Measurements from ENCODE around the gene ADD1.

ADD1 gene

DNA sequence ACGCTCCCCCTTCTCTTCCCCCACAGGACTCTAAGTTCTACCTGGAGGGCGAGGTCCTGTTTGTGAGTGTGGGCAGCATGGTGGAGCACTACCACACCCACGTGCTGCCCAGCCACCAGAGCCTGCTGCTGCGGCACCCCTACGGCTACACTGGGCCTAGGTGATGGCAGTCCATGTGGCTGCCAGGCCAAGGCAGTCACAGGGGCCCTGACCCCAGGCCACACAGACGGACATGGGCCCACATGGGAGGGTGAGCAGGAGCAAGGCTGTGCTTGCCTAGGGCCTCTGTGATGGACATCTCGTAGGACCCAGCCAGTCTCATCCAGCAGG is 10.0 kb upstream of the ADD1 start:
- H3K4me2 ChIP-seq: peak overlapping the region; percentile 85 to 97 (median 92); a peak in 21 of 22 replicates
- H3K4me3 ChIP-seq: no peak overlapping the region
- TF ChIP-seq Cebpa-rat (IDR thresholded peaks at IDR 0.05): no peak
- H3K4me1 ChIP-seq: peaks cover 89 to 93% (median 92%) of the 10 kb centered on the region in 10 experiments
- no peaks in the 10 kb centered on the region for H3K9me3 ChIP-seq (replicated peaks in 1 of 11)
- H3K9ac ChIP-seq: no peak overlapping the region
- H3K36me3 ChIP-seq: peaks cover 21 to 88% (median 64%) of the 10 kb centered on the region in 11 experiments
- H3K27me3 ChIP-seq: peaks cover 0 to 13% (median 0%) of the 10 kb centered on the region in 11 experiments; a peak in 3 of 22 replicates
- H3K27ac ChIP-seq: no peak overlapping the region
- peaks cover 63 to 100% (median 82%) of the 10 kb centered on the region in 11 experiments for H4K20me1 ChIP-seq

DNA sequence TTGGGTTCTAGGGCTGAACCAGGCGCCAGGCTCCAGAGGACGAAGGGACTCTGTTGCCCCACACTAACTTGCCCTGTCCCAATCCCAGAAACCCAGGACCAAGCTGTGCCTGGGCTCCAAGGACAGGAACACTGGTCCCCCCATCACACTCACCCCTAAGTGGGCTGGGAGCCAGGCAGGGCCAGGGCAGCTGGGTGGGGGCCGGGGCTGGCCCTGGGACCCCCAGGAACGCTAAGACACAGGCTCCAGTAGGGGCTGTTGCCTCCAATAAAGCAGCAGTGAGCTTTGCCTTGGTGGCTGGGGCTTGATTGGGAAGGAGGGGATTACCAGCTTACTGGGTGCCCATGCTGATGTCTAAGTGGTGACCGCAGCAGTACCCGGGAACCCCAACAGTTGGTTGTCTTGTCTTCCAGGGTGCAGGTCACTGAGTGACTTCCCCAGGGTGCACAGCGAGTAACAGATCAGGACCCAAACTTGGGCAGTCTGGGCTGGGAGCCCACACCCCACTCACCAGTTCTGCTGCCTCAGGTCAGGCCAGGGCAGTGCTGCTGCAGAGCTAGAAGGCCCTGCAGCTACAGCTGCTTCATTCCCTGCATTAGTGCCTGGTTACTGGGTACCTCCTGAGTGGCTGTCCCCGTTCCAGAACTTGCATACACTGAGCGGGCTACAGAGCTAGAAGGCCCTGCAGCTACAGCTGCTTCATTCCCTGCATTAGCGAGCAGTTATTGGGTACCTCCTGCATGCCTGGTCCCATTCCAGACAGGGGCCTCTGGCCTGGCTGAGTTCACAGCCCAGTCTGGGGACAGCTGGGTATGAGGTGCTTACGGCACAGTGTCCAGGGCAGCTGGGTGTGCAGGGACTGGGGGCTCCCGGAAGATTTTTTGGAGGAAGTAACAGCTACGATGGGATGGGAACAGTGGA is 9.4 kb upstream of the ADD1 start:
- Histone ChIP-seq H3K36me3 (peaks cover 16 to 88% (median 59%) of the 10 kb centered on the region in 11 experiments), H3K9me3 (replicated peaks in 1 of 11) (no peaks in the 10 kb centered on the region), H3K9ac (peak overlapping the region in 1 of 11 experiments; percentile 55; a peak in 1 of 22 replicates), H3K4me2 (peak overlapping the region; percentile 85 to 97 (median 92)), H3K4me1 (peaks cover 93 to 98% (median 95%) of the 10 kb centered on the region in 10 experiments), H3K27ac (no peak overlapping the region), H4K20me1 (peaks cover 61 to 99% (median 75%) of the 10 kb centered on the region in 11 experiments), H3K27me3 (peaks cover 0 to 13% (median 0%) of the 10 kb centered on the region in 11 experiments; a peak in 3 of 22 replicates), H3K4me3 (peak overlapping the region in 1 of 10 experiments; percentile 49; a peak in 2 of 20 replicates)
- no peak for TF ChIP-seq Cebpa-rat (IDR thresholded peaks at IDR 0.05)

DNA sequence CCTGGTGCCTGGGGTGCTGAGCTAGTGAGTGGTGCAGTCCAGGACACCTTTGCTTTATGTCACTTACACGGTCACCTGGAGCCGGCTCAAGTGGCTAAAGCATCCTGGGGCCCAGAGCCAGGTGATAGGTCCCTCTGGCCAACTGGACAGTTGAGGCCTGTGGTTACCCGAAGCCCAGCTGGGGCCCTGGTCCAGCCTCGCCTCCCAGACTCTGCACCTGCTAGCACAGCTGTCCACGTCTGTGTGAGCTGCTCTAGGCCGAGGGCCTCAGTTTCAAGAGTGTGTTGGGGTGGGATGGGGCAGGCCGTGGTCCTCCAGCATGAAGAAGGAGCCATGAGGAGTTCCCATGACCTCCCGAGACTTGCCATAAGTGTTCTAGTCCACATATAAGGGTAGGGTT is 7.7 kb upstream of the ADD1 start:
- Histone ChIP-seq H3K4me1 (peaks cover 78 to 84% (median 80%) of the 10 kb centered on the region in 10 experiments), H3K4me2 (peak overlapping the region; percentile 85 to 97 (median 92)), H4K20me1 (peaks cover 45 to 85% (median 58%) of the 10 kb centered on the region in 11 experiments), H3K36me3 (peaks cover 0 to 81% (median 48%) of the 10 kb centered on the region in 11 experiments; a peak in 19 of 22 replicates), H3K9me3 (replicated peaks in 1 of 11) (peaks cover 0 to 9% (median 0%) of the 10 kb centered on the region in 11 experiments; a peak in 5 of 22 replicates), H3K27ac (peak overlapping the region in 10 of 11 experiments; percentile 25 to 75 (median 62); a peak in 18 of 22 replicates), H3K27me3 (peaks cover 0 to 10% (median 0%) of the 10 kb centered on the region in 11 experiments; a peak in 2 of 22 replicates), H3K4me3 (peak overlapping the region in 6 of 10 experiments; percentile 3 to 49 (median 28); a peak in 7 of 20 replicates), H3K9ac (peak overlapping the region in 8 of 11 experiments; percentile 1 to 61 (median 44); a peak in 11 of 22 replicates)
- TF ChIP-seq Cebpa-rat (IDR thresholded peaks at IDR 0.05): no peak

DNA sequence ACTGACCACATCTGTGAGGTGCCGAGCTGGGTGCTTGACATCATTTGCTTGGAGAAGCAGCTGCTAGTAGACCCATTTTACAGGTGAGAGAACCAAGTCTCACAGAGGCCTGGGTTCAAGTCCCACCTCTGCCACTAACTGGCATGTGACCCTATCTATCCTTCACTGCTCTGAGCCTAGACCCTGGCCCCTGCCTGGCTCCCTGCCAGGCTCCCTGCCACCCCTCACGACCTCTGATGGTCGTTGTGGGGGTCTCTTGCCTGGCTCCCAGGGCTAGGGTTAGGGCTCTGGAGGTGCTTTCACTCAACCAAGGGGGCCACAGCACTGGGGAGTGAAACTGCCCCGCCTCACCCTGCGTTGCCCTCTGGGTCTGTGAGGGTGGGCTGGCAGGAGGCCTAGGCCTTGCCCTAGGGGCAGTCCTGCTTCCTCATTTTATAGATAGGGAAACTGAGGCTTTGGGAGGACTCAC is 7.2 kb upstream of the ADD1 start:
- TF ChIP-seq Cebpa-rat (IDR thresholded peaks at IDR 0.05): no peak
- peak overlapping the region; percentile 85 to 97 (median 92) for H3K4me2 ChIP-seq
- peak overlapping the region in 3 of 10 experiments; percentile 20 to 49 (median 23); a peak in 4 of 20 replicates for H3K4me3 ChIP-seq
- peak overlapping the region in 7 of 11 experiments; percentile 34 to 61 (median 54); a peak in 9 of 22 replicates for H3K9ac ChIP-seq
- H4K20me1 ChIP-seq: peaks cover 40 to 80% (median 54%) of the 10 kb centered on the region in 11 experiments
- H3K27me3 ChIP-seq: peaks cover 0 to 10% (median 0%) of the 10 kb centered on the region in 11 experiments; a peak in 2 of 22 replicates
- H3K27ac ChIP-seq: peak overlapping the region; percentile 28 to 75 (median 61); a peak in 15 of 22 replicates
- H3K9me3 ChIP-seq (replicated peaks in 1 of 11): peaks cover 0 to 9% (median 0%) of the 10 kb centered on the region in 11 experiments; a peak in 5 of 22 replicates
- peaks cover 0 to 77% (median 44%) of the 10 kb centered on the region in 11 experiments; a peak in 19 of 22 replicates for H3K36me3 ChIP-seq
- peaks cover 74 to 84% (median 75%) of the 10 kb centered on the region in 10 experiments for H3K4me1 ChIP-seq

DNA sequence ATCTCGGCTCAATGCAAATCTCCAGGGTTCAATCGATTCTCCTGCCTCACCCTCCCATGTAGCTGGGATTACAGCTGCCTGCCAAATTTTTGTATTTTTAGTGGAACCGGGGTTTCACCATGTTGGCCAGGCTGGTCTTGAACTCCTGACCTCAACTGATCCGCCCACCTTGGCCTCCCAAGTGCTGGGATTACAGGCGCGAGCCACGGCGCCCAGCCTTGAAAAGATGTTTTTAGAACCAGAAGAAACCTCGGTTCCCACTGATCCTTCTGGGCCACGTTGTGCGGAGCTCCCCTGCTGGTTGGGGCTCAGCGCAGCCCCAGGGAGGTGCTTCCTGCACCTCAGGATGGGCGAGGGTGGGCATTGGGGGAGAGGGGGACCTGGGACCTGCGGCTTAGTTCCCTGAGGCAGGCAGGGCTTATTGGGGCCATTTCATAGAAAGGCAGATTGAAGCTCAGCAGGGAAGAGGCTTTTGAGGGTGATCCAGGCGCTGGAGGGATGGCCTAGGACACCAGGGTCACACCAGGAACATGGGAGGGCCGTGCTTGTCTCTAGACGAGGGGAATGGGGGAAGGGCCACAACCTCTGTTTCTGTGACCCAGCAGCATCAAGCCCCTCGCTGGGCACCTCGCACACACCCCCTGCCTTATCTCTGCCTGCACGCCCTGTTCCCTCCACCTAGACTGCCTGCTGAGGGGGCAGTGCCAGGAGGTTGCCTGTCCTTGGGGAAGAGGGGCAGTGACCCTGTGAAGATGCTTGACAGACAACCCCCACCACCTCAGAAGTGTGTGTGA is 6.3 kb upstream of the ADD1 start:
- Histone ChIP-seq H3K4me1 (peaks cover 65 to 83% (median 70%) of the 10 kb centered on the region in 10 experiments), H3K9ac (peak overlapping the region; percentile 13 to 58 (median 38); a peak in 17 of 22 replicates), H4K20me1 (peaks cover 32 to 72% (median 45%) of the 10 kb centered on the region in 11 experiments), H3K27me3 (peaks cover 0 to 10% (median 0%) of the 10 kb centered on the region in 11 experiments; a peak in 2 of 22 replicates), H3K36me3 (peaks cover 0 to 68% (median 35%) of the 10 kb centered on the region in 11 experiments; a peak in 19 of 22 replicates), H3K4me3 (peak overlapping the region in 4 of 10 experiments; percentile 1 to 54 (median 32); a peak in 7 of 20 replicates), H3K4me2 (peak overlapping the region; percentile 85 to 97 (median 92)), H3K9me3 (replicated peaks in 1 of 11) (peaks cover 0 to 9% (median 0%) of the 10 kb centered on the region in 11 experiments; a peak in 5 of 22 replicates), H3K27ac (peak overlapping the region; percentile 15 to 75 (median 56); a peak in 17 of 22 replicates)
- TF ChIP-seq Cebpa-rat (IDR thresholded peaks at IDR 0.05): no peak

DNA sequence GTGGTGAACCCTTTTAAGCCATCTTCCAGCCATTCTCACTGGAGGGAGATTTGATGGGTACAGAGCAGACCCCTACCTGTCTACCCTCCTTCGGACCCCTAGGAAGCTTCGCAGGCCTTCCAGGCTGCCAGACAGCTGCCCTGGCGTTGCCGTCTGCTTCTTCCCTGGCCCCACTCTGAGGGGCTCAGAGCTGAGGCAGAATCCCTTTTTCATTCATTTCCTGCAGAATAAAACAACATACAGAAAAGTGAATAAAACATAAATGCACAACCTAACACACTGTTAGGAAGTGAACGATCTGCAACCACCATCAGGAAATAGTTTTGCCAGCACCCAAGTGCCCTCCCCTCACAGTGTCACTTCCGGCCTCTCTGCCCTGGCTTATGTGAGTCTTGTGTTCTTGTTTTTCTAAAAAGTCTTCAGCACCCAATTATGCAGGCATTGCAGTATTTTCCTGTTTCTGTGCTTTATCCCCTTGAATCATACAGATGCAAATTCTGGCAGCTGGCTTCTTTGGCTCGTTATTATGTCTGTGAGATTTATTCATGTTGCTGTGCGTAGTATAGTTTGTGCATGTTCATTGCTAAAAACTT is 5.6 kb upstream of the ADD1 start:
- Histone ChIP-seq H3K9ac (peak overlapping the region; percentile 13 to 58 (median 38); a peak in 18 of 22 replicates), H3K4me2 (peak overlapping the region; percentile 85 to 97 (median 92)), H3K4me1 (peaks cover 65 to 83% (median 70%) of the 10 kb centered on the region in 10 experiments), H3K4me3 (peak overlapping the region in 4 of 10 experiments; percentile 1 to 54 (median 32); a peak in 7 of 20 replicates), H3K27me3 (peaks cover 0 to 10% (median 0%) of the 10 kb centered on the region in 11 experiments; a peak in 2 of 22 replicates), H3K36me3 (peaks cover 0 to 61% (median 31%) of the 10 kb centered on the region in 11 experiments; a peak in 19 of 22 replicates), H3K27ac (peak overlapping the region; percentile 15 to 75 (median 56); a peak in 17 of 22 replicates), H3K9me3 (replicated peaks in 1 of 11) (peaks cover 0 to 9% (median 0%) of the 10 kb centered on the region in 11 experiments; a peak in 5 of 22 replicates), H4K20me1 (peaks cover 25 to 65% (median 38%) of the 10 kb centered on the region in 11 experiments)
- no peak for TF ChIP-seq Cebpa-rat (IDR thresholded peaks at IDR 0.05)

DNA sequence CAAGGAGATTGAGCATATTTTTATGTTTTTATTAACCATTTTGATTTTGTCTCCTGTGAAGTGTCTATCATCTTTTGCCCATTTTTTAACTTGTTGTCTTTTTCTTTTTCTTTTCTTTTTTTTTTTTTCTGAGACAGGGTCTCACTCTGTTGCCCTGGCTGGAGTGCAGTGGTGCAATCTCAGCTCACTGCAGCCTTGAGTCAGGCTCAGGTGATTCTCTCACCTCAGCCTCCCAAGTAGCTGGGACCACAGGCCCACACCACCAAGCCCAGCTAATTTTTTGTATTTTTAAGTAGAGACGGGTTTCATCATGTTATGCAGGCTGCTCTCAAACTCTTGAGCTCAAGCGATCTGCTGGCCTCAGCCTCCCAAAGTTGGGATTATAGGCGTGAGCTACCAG is 4.6 kb upstream of the ADD1 start:
- H3K36me3 ChIP-seq: peaks cover 0 to 50% (median 20%) of the 10 kb centered on the region in 11 experiments; a peak in 18 of 22 replicates
- no peak overlapping the region for H3K4me3 ChIP-seq
- no peak overlapping the region for H3K27ac ChIP-seq
- H3K4me2 ChIP-seq: peak overlapping the region in 2 of 11 experiments; percentile 88 to 97; a peak in 2 of 22 replicates
- no peak for TF ChIP-seq Cebpa-rat (IDR thresholded peaks at IDR 0.05)
- peaks cover 0 to 2% (median 0%) of the 10 kb centered on the region in 11 experiments; a peak in 2 of 22 replicates for H3K27me3 ChIP-seq
- peaks cover 0 to 9% (median 0%) of the 10 kb centered on the region in 11 experiments; a peak in 5 of 22 replicates for H3K9me3 ChIP-seq (replicated peaks in 1 of 11)
- H3K9ac ChIP-seq: no peak overlapping the region
- peaks cover 57 to 73% (median 62%) of the 10 kb centered on the region in 10 experiments for H3K4me1 ChIP-seq
- H4K20me1 ChIP-seq: peaks cover 14 to 54% (median 27%) of the 10 kb centered on the region in 11 experiments
